SK-N-SH (cell line): ENCODE data around the gene THSD8.

Experiments used
- CTCF ChIP-seq: fragments of 200-600 bp; sonication (generic); IDR thresholded peaks from 2 replicates; pipeline ENCODE4 v1.6.1; 2017; ENCODE audit warnings: antibody characterized with exemption, mild to moderate bottlenecking, moderate library complexity
- JUND ChIP-seq: IDR thresholded peaks from 2 replicates; pipeline ENCODE4 v1.4.0; 2012
- NFIC ChIP-seq: IDR thresholded peaks from 2 replicates; pipeline ENCODE4 v1.4.0; 2012; ENCODE audit warnings: borderline replicate concordance
- POLR2AphosphoS5 ChIP-seq: IDR thresholded peaks from 2 replicates; pipeline ENCODE4 v1.6.1; 2012; ENCODE audit warnings: low read depth, low read length
- USF2 ChIP-seq: fragments of 150-350 bp; IDR thresholded peaks from 2 replicates; pipeline ENCODE4 v1.6.1; 2017; ENCODE audit warnings: antibody characterized with exemption, low read length, low read depth, borderline replicate concordance
- TF ChIP-seq, protein P1 (sequence below): IDR thresholded peaks from 2 replicates; pipeline ENCODE4 v1.4.0; 2012; ENCODE audit warnings: low read depth
- TF ChIP-seq, protein P2 (sequence below): IDR thresholded peaks from 2 replicates; pipeline ENCODE4 v1.4.0; 2012; ENCODE audit warnings: low read depth, borderline replicate concordance

DNA sequence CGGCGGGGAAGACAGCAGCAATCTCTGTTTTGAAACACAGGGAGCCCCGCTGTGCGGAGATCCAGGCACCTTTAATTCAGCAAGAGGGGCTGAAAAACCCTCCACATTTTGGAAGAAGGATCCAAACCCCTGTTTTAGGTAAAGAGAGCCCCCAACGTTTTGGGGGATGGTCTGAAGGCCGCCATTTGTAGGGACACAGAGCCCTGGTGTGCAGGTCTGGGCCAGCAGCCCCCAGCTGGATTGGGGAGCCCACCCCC, 23.0 kb upstream of the THSD8 start:
- TF ChIP-seq NFIC (no peak), CTCF (no peak), POLR2AphosphoS5 (no peak), USF2 (no peak), JUND (no peak)
- TF ChIP-seq, protein P1, sequence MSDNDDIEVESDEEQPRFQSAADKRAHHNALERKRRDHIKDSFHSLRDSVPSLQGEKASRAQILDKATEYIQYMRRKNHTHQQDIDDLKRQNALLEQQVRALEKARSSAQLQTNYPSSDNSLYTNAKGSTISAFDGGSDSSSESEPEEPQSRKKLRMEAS: no peak
- TF ChIP-seq, protein P2, sequence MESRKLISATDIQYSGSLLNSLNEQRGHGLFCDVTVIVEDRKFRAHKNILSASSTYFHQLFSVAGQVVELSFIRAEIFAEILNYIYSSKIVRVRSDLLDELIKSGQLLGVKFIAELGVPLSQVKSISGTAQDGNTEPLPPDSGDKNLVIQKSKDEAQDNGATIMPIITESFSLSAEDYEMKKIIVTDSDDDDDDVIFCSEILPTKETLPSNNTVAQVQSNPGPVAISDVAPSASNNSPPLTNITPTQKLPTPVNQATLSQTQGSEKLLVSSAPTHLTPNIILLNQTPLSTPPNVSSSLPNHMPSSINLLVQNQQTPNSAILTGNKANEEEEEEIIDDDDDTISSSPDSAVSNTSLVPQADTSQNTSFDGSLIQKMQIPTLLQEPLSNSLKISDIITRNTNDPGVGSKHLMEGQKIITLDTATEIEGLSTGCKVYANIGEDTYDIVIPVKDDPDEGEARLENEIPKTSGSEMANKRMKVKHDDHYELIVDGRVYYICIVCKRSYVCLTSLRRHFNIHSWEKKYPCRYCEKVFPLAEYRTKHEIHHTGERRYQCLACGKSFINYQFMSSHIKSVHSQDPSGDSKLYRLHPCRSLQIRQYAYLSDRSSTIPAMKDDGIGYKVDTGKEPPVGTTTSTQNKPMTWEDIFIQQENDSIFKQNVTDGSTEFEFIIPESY: no peak
